GM21717 (cell line): ENCODE data around the gene LDLRAP1.
A peak's percentile ranks its signal among the peaks of the same experiment; 100 is the strongest.

ENCODE experiments used
- ATAC-seq: cut with Tn5 transposase; IDR thresholded peaks from one replicate; pipeline ENCODE4 v1.9.1; 2021; ENCODE audit warnings: mild to moderate bottlenecking, moderate library complexity; ENCODE audit not compliant: unreplicated experiment

The LDLRAP1 gene

GRCh38 chr1:25541889-25542658 lies 1.3 kb upstream of the LDLRAP1 start:
- ATAC-seq, result no peak

DNA sequence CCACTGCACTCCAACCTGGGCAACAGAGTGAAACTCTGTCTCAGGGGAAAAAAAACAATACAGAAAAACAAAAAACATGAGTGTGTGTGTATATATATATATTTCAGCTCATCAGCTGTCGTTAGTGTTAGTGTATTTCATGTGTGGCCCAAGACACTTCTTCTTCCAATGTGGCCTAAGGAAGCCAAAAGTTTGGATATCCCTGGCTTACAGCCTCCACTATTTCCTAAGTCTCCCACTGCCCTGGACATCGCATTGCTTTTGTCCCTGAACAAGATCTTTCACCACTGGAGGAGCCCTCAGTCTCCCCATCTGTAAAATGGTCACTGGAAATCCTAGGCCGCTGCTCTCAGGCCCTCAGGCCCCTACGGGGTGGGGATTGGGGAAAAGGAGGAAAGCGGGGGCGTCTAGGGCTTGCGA lies 391 bp upstream of the LDLRAP1 start:
- ATAC-seq, result no peak

- no peak for ATAC-seq
Observed at GRCh38 chr1:25544243-25544764, 898 bp downstream of the LDLRAP1 start.

- ATAC-seq, result no peak
Observed at GRCh38 chr1:25544819-25545218, 1.4 kb downstream of the LDLRAP1 start.

- ATAC-seq, result no peak
Observed at GRCh38 chr1:25545767-25546166, 2.4 kb downstream of the LDLRAP1 start.

- no peak for ATAC-seq
Observed at GRCh38 chr1:25546193-25546592, 2.8 kb downstream of the LDLRAP1 start.

GRCh38 chr1:25548601-25549000 lies 5.2 kb downstream of the LDLRAP1 start:
- no peak for ATAC-seq

DNA sequence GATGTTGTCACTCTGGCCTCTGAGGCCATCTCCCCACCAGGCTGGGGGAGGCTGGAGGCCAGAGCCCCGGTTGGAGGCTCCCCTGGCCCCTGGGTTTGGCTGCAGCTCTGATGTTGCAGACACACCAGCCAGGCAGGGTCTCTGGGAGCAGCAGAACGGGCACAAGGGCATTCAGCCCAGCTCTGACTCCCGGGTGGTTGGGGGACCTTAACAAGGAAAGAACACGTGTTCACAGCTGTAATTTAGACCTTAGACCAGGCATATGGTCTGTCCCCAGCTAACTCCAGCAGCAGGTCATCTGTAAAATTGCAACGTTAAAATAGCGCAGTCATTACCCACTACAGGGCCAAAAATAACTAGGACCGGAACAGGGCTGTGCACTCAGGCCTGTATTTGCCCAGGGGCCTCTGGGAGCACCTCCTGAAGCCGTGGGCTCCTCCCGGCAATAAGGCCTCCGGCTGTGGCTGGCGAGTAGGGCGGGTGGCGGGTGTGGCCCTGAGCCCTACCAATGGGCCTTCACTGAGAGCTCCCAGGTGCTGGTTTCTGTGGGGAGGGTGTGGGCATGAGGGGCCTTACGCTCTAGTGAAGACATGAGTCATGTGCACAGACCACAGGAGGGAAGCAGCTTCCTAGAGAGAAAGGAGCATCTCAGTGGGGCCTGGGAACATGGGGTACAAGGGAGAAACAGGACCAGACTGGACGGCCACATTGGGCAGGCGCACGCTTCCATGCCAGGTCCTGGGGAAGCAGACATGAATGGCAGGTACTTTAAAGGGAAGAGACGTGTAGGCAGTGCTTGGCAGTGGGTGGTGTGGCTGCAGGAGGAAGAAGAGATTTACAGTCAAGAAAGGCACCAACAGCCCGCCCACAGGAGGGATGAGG lies 6.1 kb downstream of the LDLRAP1 start:
- peak; percentile 89 for ATAC-seq

GRCh38 chr1:25550155-25550506 lies 6.7 kb downstream of the LDLRAP1 start:
- no peak for ATAC-seq

DNA sequence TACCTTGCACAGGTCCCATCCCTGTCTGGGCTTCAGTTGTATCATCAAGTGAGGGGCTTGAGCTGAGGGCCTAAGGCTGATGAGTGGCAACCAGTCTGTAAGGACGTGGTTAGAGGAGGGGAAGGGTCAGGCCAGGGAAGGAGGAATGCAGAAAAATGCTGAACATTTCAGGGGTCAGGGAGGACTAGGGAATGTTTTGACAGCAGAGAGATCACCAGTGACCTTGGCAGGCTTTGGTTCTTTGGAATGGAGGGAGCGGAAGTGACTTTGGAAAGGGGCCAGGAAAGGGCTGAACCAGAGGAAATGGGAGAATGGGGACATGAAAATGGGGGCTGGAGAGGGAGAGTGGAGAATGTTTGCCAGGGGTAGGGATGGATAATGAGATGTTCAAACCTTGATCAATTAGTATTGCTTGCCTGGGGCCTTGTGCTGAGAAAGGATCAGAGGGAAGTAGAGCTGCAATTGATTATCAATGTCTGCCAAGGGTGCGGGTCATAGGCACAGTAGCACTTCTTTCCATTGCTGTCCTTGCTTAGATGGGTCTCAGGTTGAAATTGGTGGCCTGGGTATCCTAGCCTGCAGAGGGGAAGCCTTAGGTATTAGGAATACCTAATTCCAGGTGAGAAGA lies 7.4 kb downstream of the LDLRAP1 start:
- ATAC-seq, result no peak

DNA sequence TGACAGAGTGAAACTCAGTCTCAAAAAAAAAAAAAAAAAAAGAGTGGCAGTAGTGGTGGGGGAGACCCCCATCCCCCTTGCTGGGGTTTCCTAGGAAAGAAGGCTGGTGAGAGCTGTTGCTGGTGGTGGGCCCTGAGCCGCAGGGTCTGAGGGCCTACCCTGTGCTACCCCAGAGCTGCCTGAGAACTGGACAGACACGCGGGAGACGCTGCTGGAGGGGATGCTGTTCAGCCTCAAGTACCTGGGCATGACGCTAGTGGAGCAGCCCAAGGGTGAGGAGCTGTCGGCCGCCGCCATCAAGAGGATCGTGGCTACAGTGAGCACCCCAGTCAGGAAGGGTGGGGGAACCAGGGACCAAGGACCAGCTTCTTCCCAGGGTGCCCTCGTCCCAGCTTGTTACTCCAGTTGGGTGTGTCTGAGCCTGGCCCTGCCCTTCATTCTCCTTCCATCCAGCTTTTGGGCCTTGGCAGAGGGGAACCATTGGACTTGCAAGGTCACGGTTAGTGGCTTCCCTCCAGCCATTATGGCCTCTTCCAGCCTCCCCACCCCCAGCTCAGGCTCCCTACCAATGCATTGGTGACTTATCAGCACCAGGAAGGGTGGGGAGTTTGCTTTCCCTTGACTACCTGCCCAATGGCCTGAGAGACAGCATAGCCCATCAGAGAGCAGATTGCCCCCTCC lies 10.5 kb downstream of the LDLRAP1 start:
- ATAC-seq, result no peak

DNA sequence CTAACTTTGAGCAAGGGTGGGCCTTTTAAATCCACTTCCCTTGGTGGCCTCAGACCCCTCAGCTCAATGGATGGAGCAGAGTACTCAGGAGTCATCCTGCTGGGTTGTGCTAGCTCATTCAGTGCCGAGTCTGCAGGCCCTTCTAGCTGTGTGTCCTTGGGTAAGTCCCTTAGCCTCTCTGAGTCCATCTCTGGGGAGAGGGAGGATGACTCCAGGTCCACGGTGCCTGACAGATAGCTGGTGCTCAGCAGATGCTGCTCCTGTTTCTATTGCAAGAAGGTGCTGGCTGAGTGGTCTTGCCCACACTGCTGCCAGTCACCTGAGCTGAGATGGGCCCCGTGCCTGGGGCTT lies 11.0 kb downstream of the LDLRAP1 start:
- ATAC-seq, result no peak

- ATAC-seq, result no peak
Observed at GRCh38 chr1:25554886-25555752, 11.7 kb downstream of the LDLRAP1 start.

GRCh38 chr1:25555753-25556092 lies 12.3 kb downstream of the LDLRAP1 start:
- no peak for ATAC-seq

DNA sequence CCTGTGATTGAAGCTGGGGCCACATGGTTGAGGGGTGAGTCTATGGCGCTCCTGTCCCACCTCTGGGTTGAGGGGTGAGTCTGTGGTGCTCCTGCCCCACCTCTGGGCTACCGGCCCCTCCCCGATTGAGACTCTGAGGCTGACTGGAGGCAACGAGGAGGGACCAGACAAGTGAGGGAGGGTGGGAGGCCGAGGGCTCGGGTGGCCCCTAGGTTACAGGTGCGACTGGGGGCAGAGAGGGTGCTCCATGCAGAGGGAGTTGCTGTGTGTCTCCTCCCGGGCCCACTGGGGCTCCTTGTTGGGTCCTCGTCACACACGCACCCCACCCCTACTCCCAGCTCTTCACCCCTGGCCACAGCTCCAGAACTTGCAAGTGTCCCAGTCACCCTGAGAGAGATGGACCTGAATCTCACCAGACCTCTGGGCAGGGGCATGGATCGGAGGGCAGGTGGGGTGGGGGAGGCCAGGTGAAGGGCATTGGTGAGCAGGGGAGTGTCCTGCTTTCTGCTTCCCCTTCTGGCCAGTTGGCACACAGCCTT lies 12.8 kb downstream of the LDLRAP1 start:
- no peak for ATAC-seq

- ATAC-seq, result no peak
Observed at GRCh38 chr1:25556791-25557476, 13.5 kb downstream of the LDLRAP1 start.

- ATAC-seq, result no peak
Observed at GRCh38 chr1:25557543-25557942, 14.1 kb downstream of the LDLRAP1 start.

DNA sequence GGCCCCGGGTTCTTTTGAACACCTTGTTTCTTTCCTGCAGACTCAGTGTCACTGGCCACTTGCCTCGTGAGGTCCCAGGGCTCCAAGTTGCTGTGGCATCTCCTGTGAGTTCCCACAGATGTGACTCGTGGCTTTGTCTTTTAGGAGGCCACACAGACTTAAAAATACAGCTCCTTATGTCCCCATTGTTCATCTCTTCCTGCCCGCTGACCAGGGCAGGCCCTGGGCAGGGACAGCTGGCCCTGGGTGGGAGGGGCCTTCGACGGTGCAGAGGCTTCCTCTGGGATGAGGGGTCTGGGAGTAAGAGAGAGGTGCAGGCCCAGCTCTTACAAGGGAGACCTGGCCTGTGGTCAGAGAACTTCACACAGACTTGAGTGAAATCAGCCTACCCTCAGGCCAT lies 15.6 kb downstream of the LDLRAP1 start:
- ATAC-seq, result no peak

- ATAC-seq, result no peak
Observed at GRCh38 chr1:25560001-25560400, 16.6 kb downstream of the LDLRAP1 start.
